Prostate gland (tissue), 2 donors: ENCODE results near the gene COL4A1.

Experiments
- CTCF ChIP-seq, 4 experiments: fragments of 200-600 bp in 2 of 4; fragments of 450-650 bp in 2 of 4; sonication (generic) in 2 of 4; IDR thresholded peaks; 1 replicate in 3 of 4; 2 replicates in 1 of 4; pipeline ENCODE4 v1.5.1; 2016 to 2019; ENCODE audit warnings: antibody characterized with exemption in 4 of 4, mild to moderate bottlenecking in 2 of 4, moderate library complexity in 2 of 4
- POLR2A ChIP-seq: fragments of 450-650 bp; IDR thresholded peaks from one replicate; pipeline ENCODE4 v1.6.1; 2016; ENCODE audit warnings: antibody characterized with exemption, mild to moderate bottlenecking
- POLR2AphosphoS5 ChIP-seq: sonication (generic); formaldehyde crosslinking; IDR thresholded peaks from one replicate; pipeline ENCODE4 v1.6.1; 2017; ENCODE audit warnings: antibody characterized with exemption

- no peak for TF ChIP-seq CTCF (IDR thresholded peaks at IDR 0.05)
- TF ChIP-seq POLR2A, result no peak
- no peak for TF ChIP-seq POLR2AphosphoS5
These were observed 26.9 kb upstream of the COL4A1 start for GRCh38 chr13:110333837-110334236.
